Activated CD8-positive, alpha-beta memory T cell treated with anti-CD3 and anti-CD28 coated beads, Interleukin-2, amount 50 U/mL, for 24 hours (primary cell): ENCODE measurements around the gene KMO.

Experiments used
- DNase-seq: peaks from one replicate; pipeline ENCODE4 v3.0.0-alpha.2; 2020; ENCODE audit errors: extremely low read depth

The KMO gene

DNA sequence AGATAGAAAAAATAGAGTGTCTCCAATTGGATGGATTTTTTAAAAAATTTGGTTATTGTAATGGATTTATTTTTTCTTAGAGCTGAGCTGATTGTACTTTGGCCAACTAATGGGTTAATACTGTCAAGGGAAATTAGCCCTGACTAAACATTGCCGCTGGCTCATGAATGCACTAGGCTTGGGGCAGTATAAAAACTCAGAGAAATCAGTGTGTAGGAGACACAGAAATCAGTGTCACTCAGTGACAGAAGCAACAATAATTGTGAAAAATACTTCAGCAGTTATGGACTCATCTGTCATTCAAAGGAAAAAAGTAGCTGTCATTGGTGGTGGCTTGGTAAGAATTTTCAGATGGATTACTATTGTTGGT, at the start of gene KMO:
Gene KMO (plus strand): TSS at position 217 of the 370 bp plus-strand sequence. CDS start 67 bp downstream, at position 284.
- no peak for DNase-seq

- no peak for DNase-seq
These were observed 49.4 kb upstream of the KMO start for GRCh38 chr1:241482761-241483250.

GRCh38 chr1:241485145-241485544, 47.0 kb upstream of the KMO start:
- no peak for DNase-seq

- no peak for DNase-seq
These were observed 46.6 kb upstream of the KMO start for GRCh38 chr1:241485554-241485992.

GRCh38 chr1:241488739-241489138, 43.4 kb upstream of the KMO start:
- no peak for DNase-seq

DNA sequence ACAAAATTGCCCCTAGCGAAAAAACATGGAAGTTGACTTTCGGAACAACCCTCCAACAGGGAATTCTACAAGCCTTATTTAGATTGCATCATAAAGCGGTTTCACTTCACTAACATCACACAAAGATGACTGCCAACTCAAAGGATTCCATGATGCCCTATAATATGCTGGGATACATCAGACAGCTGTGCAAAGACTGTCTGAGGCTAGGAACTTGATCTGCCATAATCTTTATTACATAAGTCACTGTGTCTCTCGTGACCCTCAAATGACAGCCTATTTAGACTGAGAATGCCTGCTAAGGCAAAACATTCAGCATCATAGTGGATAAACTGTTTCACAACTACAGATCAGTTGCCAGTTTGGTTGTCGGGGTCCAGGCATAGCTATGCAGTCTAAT, 36.4 kb upstream of the KMO start:
- DNase-seq, result no peak

DNA sequence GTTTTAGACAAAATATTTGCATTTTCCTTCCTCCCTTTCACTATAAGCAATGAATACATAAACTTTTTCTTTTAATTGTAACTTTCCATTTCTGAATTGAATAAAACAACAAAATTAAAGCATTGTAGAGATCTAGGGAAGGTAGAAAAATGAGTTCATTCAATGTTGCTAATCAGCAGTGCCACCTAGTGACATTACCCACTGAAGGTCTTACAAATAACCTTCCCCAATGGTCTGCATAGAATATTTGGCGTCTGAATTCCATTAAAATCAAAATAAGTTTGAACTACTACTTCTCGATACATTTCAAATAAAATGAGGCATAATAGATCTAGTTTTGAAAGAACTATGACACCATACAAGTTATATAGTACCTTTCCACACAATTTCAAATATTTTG, 32.3 kb upstream of the KMO start:
- DNase-seq, result no peak

DNA sequence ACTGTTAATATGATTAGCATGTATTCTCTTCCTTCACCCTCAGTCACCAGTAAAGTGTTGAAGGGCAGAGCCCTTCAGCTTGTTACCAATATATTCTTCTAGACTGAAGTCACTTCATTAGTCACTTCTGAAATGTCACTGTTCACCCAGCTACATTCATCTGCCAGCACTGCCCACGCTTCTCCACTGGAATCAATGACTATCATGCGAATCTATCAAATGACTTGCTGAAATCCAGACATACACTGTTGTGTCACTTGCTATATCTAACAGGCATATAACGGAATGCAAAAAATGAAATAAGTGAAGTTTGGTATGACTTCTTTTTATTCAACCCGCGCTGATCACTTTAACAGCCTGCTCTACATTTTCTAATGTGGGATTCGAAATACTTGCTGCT, 28.7 kb upstream of the KMO start:
- DNase-seq, result no peak

- no peak for DNase-seq
These were observed 24.9 kb upstream of the KMO start for GRCh38 chr1:241507189-241507863.

GRCh38 chr1:241513378-241513777, 18.8 kb upstream of the KMO start:
- no peak for DNase-seq

DNA sequence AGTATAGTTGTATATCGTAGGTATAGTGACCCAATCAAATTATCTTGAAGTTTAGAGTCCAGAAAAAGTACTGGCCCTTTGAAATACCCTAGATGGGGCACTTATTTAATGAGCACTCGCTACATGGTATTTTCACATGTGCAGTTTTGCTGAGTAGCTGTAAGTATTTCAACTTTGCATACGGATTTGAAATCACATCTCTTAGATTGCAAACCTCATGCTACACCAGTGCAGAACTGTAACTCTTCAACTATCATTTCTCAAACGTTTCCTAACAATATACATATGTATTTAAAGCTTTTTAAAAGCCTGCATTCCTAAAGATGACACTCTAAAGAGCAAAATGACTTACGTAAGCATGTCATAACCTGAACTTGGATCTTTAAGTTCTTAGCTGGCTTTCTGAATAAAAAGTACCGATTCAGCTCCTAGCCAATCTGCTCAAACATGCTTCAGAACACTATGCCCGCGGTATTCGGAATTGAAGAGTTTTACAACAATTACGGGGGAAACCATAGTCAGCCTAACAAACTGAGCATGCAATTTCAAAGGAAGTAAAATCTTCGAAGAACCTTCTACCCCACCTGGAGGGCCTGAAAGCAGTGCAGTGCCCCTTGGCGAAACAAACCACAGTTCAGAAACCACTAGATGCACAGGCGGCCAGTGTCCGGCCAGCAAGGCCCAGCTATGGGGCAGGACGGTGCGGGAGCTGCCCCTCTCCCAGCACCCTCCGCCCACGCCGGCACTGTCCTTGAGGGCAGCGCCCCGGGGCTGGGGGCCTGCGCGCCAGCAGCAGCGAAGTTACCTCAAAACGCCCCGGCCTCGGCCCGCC, 13.5 kb upstream of the KMO start:
- DNase-seq, result no peak

GRCh38 chr1:241519308-241520079, 12.7 kb upstream of the KMO start, which contains the start of gene FH:
Gene FH (minus strand): TSS chr1:241519755. CDS start chr1:241519722, 33 bp downstream.
- DNase-seq, result peak; percentile 85

DNA sequence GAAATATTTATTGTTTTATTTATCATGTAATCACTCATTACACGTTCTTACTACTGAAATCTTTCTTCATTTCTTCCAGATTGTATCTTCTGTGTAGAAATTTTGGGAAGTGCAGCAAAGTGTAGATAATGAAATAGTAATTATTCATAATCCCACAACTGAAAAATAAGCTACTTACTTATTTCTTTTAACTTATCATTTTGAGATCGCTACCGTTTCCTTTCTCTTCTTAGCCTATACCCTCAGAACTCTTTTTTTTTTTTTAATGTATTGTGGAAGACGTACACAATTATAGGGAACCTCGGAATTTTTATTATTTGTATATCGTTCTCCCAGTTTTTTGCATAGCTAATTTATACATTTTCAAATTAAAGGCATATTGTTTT, 12.1 kb upstream of the KMO start:
- no peak for DNase-seq

DNA sequence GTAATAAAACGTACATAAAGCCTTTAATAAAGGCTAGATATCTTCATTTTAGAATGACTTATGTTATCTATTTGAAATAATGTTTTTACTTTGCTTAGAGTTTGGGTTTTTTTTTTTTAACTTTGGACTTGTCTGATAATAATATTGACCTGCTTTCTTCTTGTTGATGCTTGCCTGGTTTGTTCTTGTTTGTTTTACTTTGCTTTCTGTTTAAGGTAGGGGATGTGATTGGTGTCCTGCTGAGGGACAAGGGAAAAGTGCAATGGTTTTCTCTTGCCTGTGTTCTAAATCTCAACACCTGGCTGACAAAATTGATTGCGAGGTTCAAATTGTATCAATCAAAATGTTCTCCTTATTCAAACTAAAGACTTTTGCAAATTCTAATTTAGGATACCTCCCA, 10.5 kb upstream of the KMO start:
- no peak for DNase-seq

DNA sequence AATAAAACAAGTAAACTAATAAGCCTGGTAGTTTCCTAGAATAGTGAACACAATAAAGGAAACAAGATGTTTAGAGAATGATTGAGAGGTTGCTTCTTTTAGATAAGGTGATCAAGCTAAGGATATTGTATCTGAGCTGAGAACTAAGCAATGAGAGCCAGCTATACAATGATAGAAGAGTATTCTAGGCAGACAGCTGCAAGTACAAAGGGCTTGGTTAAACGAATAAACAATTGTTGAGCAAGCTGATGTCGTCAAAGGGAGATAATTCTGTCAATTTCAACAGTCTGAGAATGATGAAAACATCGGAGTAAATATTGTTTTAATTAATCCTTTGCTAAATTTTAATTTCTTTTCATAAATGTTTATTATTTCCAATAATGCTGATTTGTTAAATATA, 7.2 kb upstream of the KMO start:
- DNase-seq, result no peak

DNA sequence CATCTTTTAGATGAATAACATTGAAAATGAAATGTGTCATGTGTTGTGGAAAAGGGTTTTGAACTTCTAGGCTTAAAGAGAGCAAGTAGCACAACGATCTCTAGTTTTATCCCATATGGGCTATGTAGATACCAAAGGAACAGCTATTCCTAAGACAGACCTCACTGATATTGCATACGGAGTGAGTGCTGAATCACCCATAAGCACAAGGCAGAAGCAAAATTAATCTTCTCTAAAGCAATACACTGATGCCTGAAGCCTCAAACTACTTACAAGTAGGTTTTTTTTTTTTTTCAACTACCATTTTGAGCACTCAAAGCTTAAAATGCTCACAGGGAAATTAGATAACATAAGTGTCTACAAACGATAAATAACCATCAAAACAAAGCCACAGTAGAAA, 5.0 kb upstream of the KMO start:
- DNase-seq, result no peak

- no peak for DNase-seq
These were observed 700 bp upstream of the KMO start for GRCh38 chr1:241531195-241532161.

GRCh38 chr1:241532864-241533263, 686 bp downstream of the KMO start:
- no peak for DNase-seq

- no peak for DNase-seq
These were observed 1.3 kb downstream of the KMO start for GRCh38 chr1:241533326-241534115.

- no peak for DNase-seq
These were observed 4.1 kb downstream of the KMO start for GRCh38 chr1:241536304-241536703.
